HG03196 (cell line): ENCODE results near the gene PRICKLE2.

Experiments
- ATAC-seq: cut with Tn5 transposase; IDR thresholded peaks from one replicate; pipeline ENCODE4 v1.9.1; 2021; ENCODE audit not compliant: unreplicated experiment

Gene PRICKLE2

DNA sequence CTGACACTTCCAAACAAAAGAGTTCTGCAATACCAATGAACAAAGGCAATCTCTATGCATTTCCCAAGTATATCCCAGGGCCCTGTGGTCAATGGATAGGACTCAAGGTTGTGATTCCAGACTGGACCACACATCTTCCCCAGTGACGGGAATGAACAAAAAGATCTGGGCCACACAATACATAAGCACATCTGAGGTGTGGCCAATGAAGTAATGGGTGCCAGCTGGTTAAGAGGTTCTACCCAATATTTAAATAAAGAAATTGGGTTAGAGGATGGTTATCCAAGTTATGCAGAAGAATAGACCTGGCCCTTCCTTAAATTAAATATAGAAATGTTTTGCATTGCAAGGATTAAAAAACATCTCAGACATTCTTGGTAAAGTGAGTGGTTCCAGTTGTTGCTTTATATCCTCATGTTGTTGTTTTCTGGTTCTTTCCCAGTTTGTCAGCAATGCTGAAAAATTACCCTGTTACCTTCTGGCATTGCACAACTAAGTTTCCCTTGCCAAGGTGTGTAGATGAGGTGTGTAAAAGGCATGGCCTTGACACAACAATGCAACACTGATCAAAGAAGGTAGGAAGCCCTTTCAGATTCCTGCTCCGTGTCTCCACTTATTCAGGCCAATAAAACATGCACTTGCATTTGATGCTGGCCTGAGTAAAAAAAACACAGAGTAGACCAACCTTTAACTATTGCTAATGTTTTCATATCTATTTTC, 86.5 kb downstream of the PRICKLE2 start:
- ATAC-seq: no peak

GRCh38 chr3:64138046-64138445, 87.2 kb downstream of the PRICKLE2 start:
- ATAC-seq: no peak

DNA sequence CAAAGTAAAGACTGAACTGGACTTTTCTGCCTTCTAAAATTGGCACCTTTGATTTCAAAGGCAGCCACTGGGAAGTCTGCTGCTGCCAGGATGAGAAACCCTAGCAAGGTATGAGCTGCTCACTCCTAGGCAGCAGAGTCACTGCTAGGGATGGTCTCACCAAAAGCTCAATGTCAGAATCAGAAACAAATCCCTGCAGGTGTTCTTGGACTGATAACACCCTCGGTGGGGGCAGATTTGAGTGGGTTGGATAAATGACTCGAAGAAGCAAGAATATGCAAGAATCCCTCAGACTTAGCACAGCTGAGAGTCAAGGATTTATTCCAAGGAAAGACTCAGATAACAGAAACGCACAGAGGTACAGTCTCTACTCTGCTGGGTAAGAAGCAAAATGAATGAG, 90.4 kb downstream of the PRICKLE2 start:
- ATAC-seq: no peak

DNA sequence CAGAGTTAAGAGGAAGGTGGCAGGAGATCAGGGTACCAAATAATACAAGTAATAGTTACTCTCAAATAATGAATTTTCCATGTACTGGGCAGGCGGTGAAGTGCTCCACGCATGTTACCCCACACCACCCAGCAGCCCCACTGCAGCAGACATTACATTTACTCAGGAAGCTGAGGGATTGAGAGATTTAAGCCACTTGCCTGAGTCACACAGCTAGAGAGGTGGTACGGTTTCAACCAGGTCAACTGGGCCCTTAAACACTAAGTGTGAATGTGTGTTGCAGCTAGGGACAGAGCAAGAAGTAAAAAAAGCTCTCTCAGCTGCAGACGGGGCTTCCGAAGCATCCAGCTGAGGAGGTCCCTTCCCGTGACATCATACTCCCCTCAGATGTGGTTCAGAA, 91.3 kb downstream of the PRICKLE2 start:
- ATAC-seq: no peak

DNA sequence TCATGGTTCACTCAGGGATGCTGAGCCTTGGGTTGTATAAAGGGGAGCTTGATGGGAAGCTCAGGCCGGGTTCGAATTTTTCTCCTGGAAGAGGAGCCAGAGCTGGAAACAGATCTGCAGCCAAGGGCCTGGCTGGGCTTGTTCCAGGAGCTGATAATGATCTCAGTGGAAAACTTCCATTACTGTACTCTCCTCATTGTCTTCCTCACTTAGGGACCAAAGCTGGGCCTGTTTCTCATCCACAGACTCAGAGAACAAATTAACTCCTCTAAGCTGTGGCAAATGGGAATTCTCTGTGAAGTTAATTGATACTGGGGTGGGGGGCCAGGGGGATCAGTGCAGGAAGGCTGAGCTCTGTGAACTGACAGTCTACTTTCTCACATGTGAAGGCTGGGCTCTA, 92.0 kb downstream of the PRICKLE2 start:
- no peak for ATAC-seq

DNA sequence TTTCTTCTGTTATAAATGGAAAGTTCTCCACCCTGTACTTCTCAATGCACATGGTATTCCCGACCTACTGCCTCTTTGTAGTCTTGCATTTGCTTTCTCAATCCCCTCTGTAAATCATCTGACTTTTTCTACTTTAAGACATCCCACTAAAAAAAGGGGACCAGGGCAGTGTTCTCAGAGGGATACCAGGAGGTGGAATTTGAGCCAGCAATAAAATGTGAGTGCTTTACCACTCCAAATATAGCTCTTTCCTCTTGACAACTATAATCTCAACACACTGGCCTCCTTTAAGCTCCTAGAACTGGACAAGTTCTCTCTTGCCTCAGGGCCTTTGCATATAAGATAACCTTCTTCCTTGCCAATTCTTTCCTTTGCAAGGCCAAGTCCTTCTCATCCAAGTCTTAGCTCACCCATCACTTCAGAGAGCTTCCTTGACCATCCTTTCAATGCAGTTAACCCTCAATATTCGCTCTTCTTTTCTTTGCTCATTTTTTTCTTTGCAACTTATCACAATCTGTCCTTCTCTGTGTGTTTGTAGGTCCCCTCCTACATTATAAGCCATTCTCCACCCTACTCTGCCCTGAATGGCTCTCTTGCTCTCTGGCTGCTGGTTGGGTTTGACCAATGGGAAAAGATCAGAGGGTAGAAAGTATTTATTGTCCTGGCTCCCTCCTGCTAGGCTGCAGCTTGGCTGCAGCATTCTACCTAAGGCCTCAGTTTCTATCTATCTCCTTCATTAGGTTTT, 93.4 kb downstream of the PRICKLE2 start:
- no peak for ATAC-seq

GRCh38 chr3:64130436-64130835, 94.8 kb downstream of the PRICKLE2 start:
- no peak for ATAC-seq

GRCh38 chr3:64129581-64129980, 95.7 kb downstream of the PRICKLE2 start:
- no peak for ATAC-seq

DNA sequence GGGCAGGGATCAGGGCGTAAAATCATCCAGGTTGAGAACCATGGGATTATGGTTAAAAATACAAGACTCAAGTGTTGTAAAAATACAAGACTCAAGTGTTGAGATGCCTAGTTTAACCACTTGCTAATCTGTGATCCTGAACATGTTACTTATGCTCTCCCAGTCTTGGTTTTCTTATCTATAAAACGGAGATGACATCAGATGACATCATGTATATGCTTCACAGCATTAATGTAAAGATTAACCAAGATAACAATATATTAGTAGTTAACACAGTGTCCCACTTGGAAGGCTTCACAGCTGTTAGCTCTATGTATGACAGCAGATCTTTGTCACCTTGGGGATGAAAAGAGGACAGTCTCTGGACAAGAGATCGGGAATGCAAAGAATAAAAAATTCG, 96.2 kb downstream of the PRICKLE2 start:
- no peak for ATAC-seq

- ATAC-seq: no peak
These were observed 99.7 kb downstream of the PRICKLE2 start for GRCh38 chr3:64125561-64125960.

GRCh38 chr3:64123931-64124330, 101.3 kb downstream of the PRICKLE2 start:
- no peak for ATAC-seq

- ATAC-seq: no peak
These were observed 102.8 kb downstream of the PRICKLE2 start for GRCh38 chr3:64122476-64122875.

- ATAC-seq: no peak
These were observed 103.4 kb downstream of the PRICKLE2 start for GRCh38 chr3:64121750-64122311.

GRCh38 chr3:64120876-64121275, 104.4 kb downstream of the PRICKLE2 start:
- ATAC-seq: no peak

DNA sequence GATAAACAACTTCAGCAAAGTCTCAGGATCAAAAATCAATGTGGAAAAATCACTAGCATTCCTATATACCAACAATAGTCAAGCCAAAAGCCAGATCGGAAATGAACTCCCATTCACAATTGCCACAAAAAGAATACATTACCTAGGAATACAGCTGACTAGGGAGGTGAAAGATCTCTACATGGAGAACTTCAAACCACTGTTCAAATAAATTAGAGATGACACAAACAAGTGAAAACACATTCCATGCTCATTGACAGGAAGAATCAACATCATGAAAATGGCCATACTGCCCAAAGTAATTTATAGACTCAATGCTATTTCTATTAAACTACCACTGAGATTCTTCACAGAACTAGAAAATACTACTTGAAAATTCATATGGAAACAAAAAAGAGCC, 107.8 kb downstream of the PRICKLE2 start:
- ATAC-seq: no peak

DNA sequence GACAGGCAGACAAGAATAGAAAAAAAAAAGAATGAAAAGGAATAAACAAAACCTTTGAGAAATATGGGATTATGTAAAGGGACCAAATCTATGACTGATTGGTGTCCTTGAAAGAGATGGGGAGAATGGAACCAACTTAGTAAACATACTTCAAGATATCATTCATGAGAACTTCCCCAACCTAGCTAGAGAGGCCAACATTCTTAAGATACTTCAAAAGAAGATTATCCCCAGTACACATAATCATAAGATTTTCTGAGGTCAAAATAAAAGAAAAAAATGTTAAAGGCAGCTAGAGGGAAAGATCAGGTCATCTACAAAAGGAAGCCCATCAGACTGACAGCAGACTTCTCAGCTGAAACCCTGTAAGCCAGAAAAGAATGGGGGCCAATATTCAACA, 110.6 kb downstream of the PRICKLE2 start:
- no peak for ATAC-seq

- no peak for ATAC-seq
These were observed 113.4 kb downstream of the PRICKLE2 start for GRCh38 chr3:64111872-64112271.

DNA sequence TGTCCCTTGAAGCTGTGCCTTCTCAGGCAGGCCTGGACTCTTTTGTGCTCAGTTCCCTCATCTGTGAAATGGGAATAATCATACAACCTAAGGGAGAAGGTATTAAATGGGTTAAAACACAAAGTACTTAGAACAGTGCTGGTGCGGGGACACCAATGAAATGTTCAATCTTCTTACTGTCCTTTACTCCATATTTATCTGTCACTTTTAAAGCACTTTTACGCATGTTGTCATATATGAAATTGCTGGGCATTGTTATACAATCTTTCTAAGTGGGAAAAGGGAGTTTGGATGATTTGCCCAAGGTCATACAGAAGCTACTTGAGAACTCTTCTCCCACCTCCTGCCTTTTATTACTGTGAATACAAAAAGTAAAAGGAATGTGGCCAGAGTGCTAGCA, 114.2 kb downstream of the PRICKLE2 start:
- ATAC-seq: no peak

DNA sequence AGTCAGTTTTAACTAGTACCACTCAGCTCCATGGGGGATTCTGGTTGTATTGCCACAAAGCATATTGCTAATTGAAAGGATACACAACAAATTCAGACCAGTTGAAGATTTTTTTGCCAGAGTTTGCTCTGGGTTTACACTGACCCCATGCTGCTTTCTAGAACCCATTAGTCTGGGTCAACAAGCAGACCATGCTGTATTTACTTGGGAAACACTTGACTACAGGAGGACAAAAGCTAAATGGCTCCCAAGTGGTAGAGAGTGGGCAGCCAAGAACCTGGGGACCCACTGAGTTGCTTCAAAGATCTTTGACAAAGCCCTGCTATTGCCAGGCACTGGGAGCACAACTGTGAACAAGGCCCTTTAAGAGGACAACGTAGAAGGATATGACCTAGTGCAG, 115.2 kb downstream of the PRICKLE2 start:
- ATAC-seq: no peak

- no peak for ATAC-seq
These were observed 115.8 kb downstream of the PRICKLE2 start for GRCh38 chr3:64109438-64109837.

- ATAC-seq: no peak
These were observed 116.4 kb downstream of the PRICKLE2 start for GRCh38 chr3:64108784-64109317.

DNA sequence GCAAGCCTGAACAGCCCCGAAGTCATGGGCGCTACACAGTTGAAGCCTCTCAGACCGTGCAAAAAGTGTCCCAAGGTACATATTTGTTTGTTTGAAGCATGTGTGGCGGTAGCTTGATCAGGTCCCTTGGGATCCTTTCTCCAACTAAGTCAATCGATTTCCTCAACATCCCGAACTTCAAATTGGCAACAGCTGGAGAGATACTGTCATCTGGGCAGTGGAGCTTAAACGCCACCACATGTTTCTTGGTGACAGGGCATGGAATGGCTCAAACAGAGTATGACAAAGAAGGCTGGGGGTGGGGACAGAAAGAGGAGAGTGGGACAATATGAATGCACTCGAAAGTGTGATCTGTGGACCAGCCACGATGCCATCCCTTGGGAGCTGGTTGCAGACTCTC, 117.0 kb downstream of the PRICKLE2 start:
- no peak for ATAC-seq
